ENCODE data around the gene BEX1. TPM values are rescaled to one million over a fixed set of nuclear protein-coding genes. Genes with fewer than 3 reads are reported as not detected.

The BEX1 gene
- total and polyA plus RNA-seq, 2 of the 8 experiments (the other 6 are each of a cell fraction or from before 2014, with no cell fraction given), result 61.0 to 75.2 TPM

GRCh38 chrX:103098488-103098887, 34.5 kb upstream of the BEX1 start:
- no peaks in the 10 kb centered on the region for H3K79me2 ChIP-seq (ENCODE audit: control insufficient read depth in 1 of 2, insufficient read depth in 2 of 2, low read length in 2 of 2)
- no peak overlapping the region for H3K4me2 ChIP-seq (ENCODE audit: insufficient read depth in 1 of 2, low read depth in 2 of 2, low read length in 2 of 2)
- H4K91ac ChIP-seq (replicated peaks; ENCODE audit: insufficient read length, low read length), result no peak overlapping the region
- no peaks in the 10 kb centered on the region for H4K20me1 ChIP-seq (replicated peaks in 1 of 2; ENCODE audit: control insufficient read depth in 1 of 2, insufficient read depth in 2 of 2, low read length in 2 of 2)
- no peak overlapping the region for H3K23ac ChIP-seq (ENCODE audit: insufficient read length)
- H3K18ac ChIP-seq (ENCODE audit: extremely low read depth, low read length), result no peak overlapping the region
- no peaks in the 10 kb centered on the region for H3K36me3 ChIP-seq (ENCODE audit: control insufficient read depth in 2 of 4, insufficient read depth in 4 of 4, low read length in 3 of 4)
- WGBS, 2 experiments (ENCODE audit: extremely low coverage in 1 of 2, insufficient coverage in 1 of 2, insufficient read length in 1 of 2, insufficient replicate concordance in 2 of 2, low coverage in 1 of 2, low lambda C conversion rate in 2 of 2, missing lambda C conversion rate in 1 of 2), result 83% methylated on average over 2 of the region's 2 CpGs; no CpG with 5 or more reads in 1 of the 2 experiments
- no peak overlapping the region for H3K4ac ChIP-seq (replicated peaks; ENCODE audit: insufficient read length, low read depth, low read length)
- H3K4me1 ChIP-seq (replicated peaks in 1 of 4; ENCODE audit: control insufficient read depth in 3 of 4, insufficient read depth in 4 of 4, low read length in 3 of 4), result no peaks in the 10 kb centered on the region; a peak in 1 of 7 replicates
- H2BK5ac ChIP-seq (ENCODE audit: low read depth, low read length), result no peak overlapping the region
- no peak overlapping the region for H3K14ac ChIP-seq (ENCODE audit: insufficient read length)
- DNase-seq (ENCODE audit: low read depth in 1 of 2, low spot score in 2 of 2) (no peak), FAIRE-seq (no peak)
- H3K9me3 ChIP-seq (ENCODE audit: insufficient read depth in 2 of 2, low read depth in 1 of 2, low read length in 1 of 2), result peaks cover 0 to 4% of the 10 kb centered on the region in 2 experiments; a peak in 1 of 4 replicates
- no peak for TF ChIP-seq USF2 (IDR thresholded peaks at IDR 0.05; ENCODE audit: low read length)
- TF ChIP-seq MAX (IDR thresholded peaks at IDR 0.05), result no peak
- no peak for TF ChIP-seq TAF1 (IDR thresholded peaks at IDR 0.05; ENCODE audit: low read depth, low read length)
- H2BK12ac ChIP-seq (ENCODE audit: low read depth, low read length), result no peak overlapping the region
- no peak overlapping the region for H2AK5ac ChIP-seq (ENCODE audit: low read depth, low read length)
- no peak overlapping the region for H3K56ac ChIP-seq (replicated peaks; ENCODE audit: insufficient read length, low read depth, low read length)
- H2BK120ac ChIP-seq (replicated peaks; ENCODE audit: low read depth, low read length), result no peak overlapping the region
- no peak overlapping the region for H3K9ac ChIP-seq (replicated peaks in 1 of 4; ENCODE audit: extremely low read depth in 1 of 4, low read depth in 3 of 4, low read length in 3 of 4)
- no peaks in the 10 kb centered on the region for H3K79me1 ChIP-seq (ENCODE audit: low read depth, low read length)
- no peak overlapping the region for H4K8ac ChIP-seq (ENCODE audit: extremely low read depth, insufficient read depth, low read length)
- H3K27me3 ChIP-seq (replicated peaks in 1 of 4; ENCODE audit: control insufficient read depth in 3 of 4, extremely low read depth in 1 of 4, insufficient read depth in 3 of 4, low read length in 3 of 4), result no peaks in the 10 kb centered on the region
- no peak overlapping the region for H2BK20ac ChIP-seq (ENCODE audit: low read length)
- no peak overlapping the region for H3K4me3 ChIP-seq (ENCODE audit: extremely low read depth in 1 of 4, insufficient read depth in 2 of 4, low read depth in 3 of 4, low read length in 4 of 4)
- H3K23me2 ChIP-seq (ENCODE audit: low read depth, low read length), result no peaks in the 10 kb centered on the region
- no peak overlapping the region for H2BK15ac ChIP-seq (ENCODE audit: low read length)
- H2AFZ ChIP-seq (ENCODE audit: low read length), result no peak overlapping the region
- ChIA-PET CTCF (ENCODE audit: partially characterized antibody) (interaction anchor here (1.1 kb wide), 1 partner anchor 46 kb away, joined by 3 read pairs; no protein-coding TSS in a partner anchor), POLR2A (ENCODE audit: partially characterized antibody) (no interaction called here)
- no peak overlapping the region for H4K5ac ChIP-seq (ENCODE audit: insufficient read length, low read depth, low read length)
- H3K27ac ChIP-seq (ENCODE audit: low read depth, low read length), result no peak overlapping the region

All from H1 (cell line).